ENCODE measurements around the gene DIS3L.
"Not testable (repeated sequence)": the region's sequence is repeated elsewhere in the genome, so short reads cannot be mapped to it uniquely, and the experiment has no call there.

Gene DIS3L

GRCh38 chr15:66293419-66294156 lies at the start of gene DIS3L:
TSS of gene DIS3L (plus strand) at chr15:66293568. CDS start at chr15:66293597, 29 bp downstream.
- in situ Hi-C loops (cut with MboI; ENCODE audit: low sequenced_read_pairs) = no loop called here

- in situ Hi-C loops (cut with MboI; ENCODE audit: low sequenced_read_pairs) = not testable (repeated sequence)
Observed at GRCh38 chr15:66245832-66246231, 47.5 kb upstream of the DIS3L start.

GRCh38 chr15:66246937-66247336 lies 46.4 kb upstream of the DIS3L start:
- in situ Hi-C loops (cut with MboI; ENCODE audit: low sequenced_read_pairs) = no loop called here

- in situ Hi-C loops (cut with MboI; ENCODE audit: low sequenced_read_pairs) = no loop called here
Observed at GRCh38 chr15:66249605-66250174, 43.7 kb upstream of the DIS3L start.

- in situ Hi-C loops (cut with MboI; ENCODE audit: low sequenced_read_pairs) = no loop called here
Observed at GRCh38 chr15:66251065-66251789, 42.1 kb upstream of the DIS3L start.

- in situ Hi-C loops (cut with MboI; ENCODE audit: low sequenced_read_pairs) = no loop called here
Observed at GRCh38 chr15:66251790-66252684, 41.3 kb upstream of the DIS3L start.

GRCh38 chr15:66252685-66253417 lies 40.5 kb upstream of the DIS3L start:
- in situ Hi-C loops (cut with MboI; ENCODE audit: low sequenced_read_pairs) = no loop called here

- in situ Hi-C loops (cut with MboI; ENCODE audit: low sequenced_read_pairs) = no loop called here
Observed at GRCh38 chr15:66253418-66254088, 39.8 kb upstream of the DIS3L start, which contains the start of gene MEGF11. TSS of gene MEGF11 (minus strand) at chr15:66253750. CDS start at chr15:66128403, 125,347 bp downstream.

- in situ Hi-C loops (cut with MboI; ENCODE audit: low sequenced_read_pairs) = no loop called here
Observed at GRCh38 chr15:66254089-66254950, 39.0 kb upstream of the DIS3L start.

- in situ Hi-C loops (cut with MboI; ENCODE audit: low sequenced_read_pairs) = no loop called here
Observed at GRCh38 chr15:66254951-66255676, 38.3 kb upstream of the DIS3L start.

GRCh38 chr15:66256692-66257091 lies 36.7 kb upstream of the DIS3L start:
- in situ Hi-C loops (cut with MboI; ENCODE audit: low sequenced_read_pairs) = no loop called here

GRCh38 chr15:66261056-66261455 lies 32.3 kb upstream of the DIS3L start:
- in situ Hi-C loops (cut with MboI; ENCODE audit: low sequenced_read_pairs) = no loop called here

- in situ Hi-C loops (cut with MboI; ENCODE audit: low sequenced_read_pairs) = not testable (repeated sequence)
Observed at GRCh38 chr15:66262837-66263236, 30.5 kb upstream of the DIS3L start.

GRCh38 chr15:66264859-66265513 lies 28.4 kb upstream of the DIS3L start:
- in situ Hi-C loops (cut with MboI; ENCODE audit: low sequenced_read_pairs) = no loop called here

GRCh38 chr15:66269326-66270090 lies 23.9 kb upstream of the DIS3L start:
- in situ Hi-C loops (cut with MboI; ENCODE audit: low sequenced_read_pairs) = no loop called here

- in situ Hi-C loops (cut with MboI; ENCODE audit: low sequenced_read_pairs) = no loop called here
Observed at GRCh38 chr15:66270932-66271331, 22.4 kb upstream of the DIS3L start.

- in situ Hi-C loops (cut with MboI; ENCODE audit: low sequenced_read_pairs) = no loop called here
Observed at GRCh38 chr15:66275352-66275751, 18.0 kb upstream of the DIS3L start.
